PFSK-1 (cell line): ENCODE results near the gene SHPK.

Experiments used
- FOXP2 ChIP-seq: optimal IDR thresholded peaks from 2 replicates; pipeline ENCODE3; 2011; ENCODE audit warnings: borderline replicate concordance, control low read depth, inconsistent platforms; ENCODE audit not compliant: insufficient read depth; ENCODE audit errors: extremely low read length, extremely low read depth
- POLR2AphosphoS5 ChIP-seq: IDR thresholded peaks from 2 replicates; pipeline ENCODE4 v1.6.1; 2012; ENCODE audit warnings: low read depth, mild to moderate bottlenecking, control low read depth, low read length, moderate library complexity
- SIN3A ChIP-seq: IDR thresholded peaks from 2 replicates; pipeline ENCODE4 v1.6.1; 2012; ENCODE audit warnings: mild to moderate bottlenecking, low read length, moderate library complexity, borderline replicate concordance; ENCODE audit not compliant: insufficient read depth
- TAF1 ChIP-seq: IDR thresholded peaks from 2 replicates; pipeline ENCODE4 v1.6.1; 2012; ENCODE audit warnings: low read length, control low read depth, borderline replicate concordance; ENCODE audit not compliant: insufficient read depth
- TF ChIP-seq, protein P1 (sequence below), 2 experiments: IDR thresholded peaks; 2 replicates each; pipeline versions ENCODE4 v1.6.1 to v1.8.0; 2011 to 2012; ENCODE audit warnings: low read depth in 2 of 2, low read length in 2 of 2, control low read depth in 1 of 2, inconsistent platforms in 1 of 2, mild to moderate bottlenecking in 1 of 2, moderate library complexity in 1 of 2; ENCODE audit not compliant: insufficient read depth in 1 of 2

DNA sequence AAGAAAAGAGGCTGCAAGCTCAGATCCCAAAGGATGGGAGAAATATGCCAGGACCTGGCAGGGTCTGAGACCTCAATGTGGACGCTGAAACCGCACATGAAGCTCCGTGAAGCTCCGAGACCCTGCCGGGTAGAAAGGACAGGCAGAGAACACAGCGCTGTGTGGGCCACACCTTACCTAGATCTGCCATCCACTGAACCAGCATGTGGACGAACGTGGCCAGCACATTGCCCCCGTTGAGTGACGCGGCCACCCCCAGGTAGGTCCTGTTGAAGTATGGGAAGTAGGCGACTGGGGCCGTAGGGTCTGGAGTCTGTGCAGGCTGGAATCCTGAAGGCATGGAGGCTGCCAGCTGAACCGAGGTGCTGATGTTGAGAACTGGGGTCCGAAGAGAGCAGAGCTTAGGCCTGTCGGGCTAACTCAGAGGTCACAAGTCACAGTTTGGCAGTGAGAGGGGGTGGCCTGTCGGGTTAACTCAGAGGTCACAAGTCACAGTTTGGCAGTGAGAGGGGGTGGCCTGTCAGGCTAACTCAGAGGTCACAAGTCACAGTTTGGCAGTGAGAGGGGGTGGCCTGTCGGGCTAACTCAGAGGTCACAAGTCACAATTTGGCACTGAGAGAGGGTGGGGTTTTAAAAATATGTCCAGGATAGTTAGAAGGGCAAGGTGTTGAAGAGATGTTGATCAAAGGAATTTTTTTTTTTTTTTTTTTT lies 20.7 kb downstream of the SHPK start:
- TF ChIP-seq POLR2AphosphoS5 (no peak), SIN3A (no peak), TAF1 (no peak), FOXP2 (no peak)
- TF ChIP-seq, protein P1, sequence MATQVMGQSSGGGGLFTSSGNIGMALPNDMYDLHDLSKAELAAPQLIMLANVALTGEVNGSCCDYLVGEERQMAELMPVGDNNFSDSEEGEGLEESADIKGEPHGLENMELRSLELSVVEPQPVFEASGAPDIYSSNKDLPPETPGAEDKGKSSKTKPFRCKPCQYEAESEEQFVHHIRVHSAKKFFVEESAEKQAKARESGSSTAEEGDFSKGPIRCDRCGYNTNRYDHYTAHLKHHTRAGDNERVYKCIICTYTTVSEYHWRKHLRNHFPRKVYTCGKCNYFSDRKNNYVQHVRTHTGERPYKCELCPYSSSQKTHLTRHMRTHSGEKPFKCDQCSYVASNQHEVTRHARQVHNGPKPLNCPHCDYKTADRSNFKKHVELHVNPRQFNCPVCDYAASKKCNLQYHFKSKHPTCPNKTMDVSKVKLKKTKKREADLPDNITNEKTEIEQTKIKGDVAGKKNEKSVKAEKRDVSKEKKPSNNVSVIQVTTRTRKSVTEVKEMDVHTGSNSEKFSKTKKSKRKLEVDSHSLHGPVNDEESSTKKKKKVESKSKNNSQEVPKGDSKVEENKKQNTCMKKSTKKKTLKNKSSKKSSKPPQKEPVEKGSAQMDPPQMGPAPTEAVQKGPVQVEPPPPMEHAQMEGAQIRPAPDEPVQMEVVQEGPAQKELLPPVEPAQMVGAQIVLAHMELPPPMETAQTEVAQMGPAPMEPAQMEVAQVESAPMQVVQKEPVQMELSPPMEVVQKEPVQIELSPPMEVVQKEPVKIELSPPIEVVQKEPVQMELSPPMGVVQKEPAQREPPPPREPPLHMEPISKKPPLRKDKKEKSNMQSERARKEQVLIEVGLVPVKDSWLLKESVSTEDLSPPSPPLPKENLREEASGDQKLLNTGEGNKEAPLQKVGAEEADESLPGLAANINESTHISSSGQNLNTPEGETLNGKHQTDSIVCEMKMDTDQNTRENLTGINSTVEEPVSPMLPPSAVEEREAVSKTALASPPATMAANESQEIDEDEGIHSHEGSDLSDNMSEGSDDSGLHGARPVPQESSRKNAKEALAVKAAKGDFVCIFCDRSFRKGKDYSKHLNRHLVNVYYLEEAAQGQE (IDR thresholded peaks at IDR 0.05; ENCODE audit: insufficient read depth in 1 of 2, low read depth in 2 of 2, low read length in 2 of 2): no peak
